HK-2 (cell line): ENCODE data around the gene ACTL6B.

Experiments
- DNase-seq: peaks from one replicate; pipeline ENCODE4 v3.0.0-alpha.2; 2018; ENCODE audit not compliant: unreplicated experiment

The ACTL6B gene

GRCh38 chr7:100627238-100627549 is 29.1 kb downstream of the ACTL6B start:
- DNase-seq = no peak

GRCh38 chr7:100626530-100627237 is 29.6 kb downstream of the ACTL6B start:
- DNase-seq = no peak

GRCh38 chr7:100626055-100626454 is 30.2 kb downstream of the ACTL6B start:
- DNase-seq = no peak

- DNase-seq = no peak
Observed at GRCh38 chr7:100623951-100624824, 32.1 kb downstream of the ACTL6B start.

DNA sequence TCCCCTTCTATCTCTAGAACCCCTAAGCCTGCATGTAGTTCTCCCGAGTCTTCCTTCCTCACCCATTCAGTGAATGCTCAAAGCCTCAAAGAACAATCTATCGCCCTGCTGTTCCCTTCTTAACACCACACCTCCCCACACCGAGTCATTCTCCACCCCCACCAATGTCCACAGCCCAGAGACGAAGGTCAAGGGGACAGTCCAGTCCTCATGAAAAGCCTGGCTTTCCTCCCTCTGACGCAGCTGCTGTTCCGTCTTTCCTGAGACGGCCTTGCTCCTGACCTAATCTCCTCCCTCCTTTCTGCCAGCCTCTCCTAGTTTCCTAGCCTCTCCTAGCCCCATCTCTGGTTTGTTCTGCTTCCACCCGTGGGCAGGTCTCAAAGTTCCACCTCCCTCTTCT is 34.7 kb downstream of the ACTL6B start:
- no peak for DNase-seq

- DNase-seq = no peak
Observed at GRCh38 chr7:100620804-100621203, 35.4 kb downstream of the ACTL6B start.

DNA sequence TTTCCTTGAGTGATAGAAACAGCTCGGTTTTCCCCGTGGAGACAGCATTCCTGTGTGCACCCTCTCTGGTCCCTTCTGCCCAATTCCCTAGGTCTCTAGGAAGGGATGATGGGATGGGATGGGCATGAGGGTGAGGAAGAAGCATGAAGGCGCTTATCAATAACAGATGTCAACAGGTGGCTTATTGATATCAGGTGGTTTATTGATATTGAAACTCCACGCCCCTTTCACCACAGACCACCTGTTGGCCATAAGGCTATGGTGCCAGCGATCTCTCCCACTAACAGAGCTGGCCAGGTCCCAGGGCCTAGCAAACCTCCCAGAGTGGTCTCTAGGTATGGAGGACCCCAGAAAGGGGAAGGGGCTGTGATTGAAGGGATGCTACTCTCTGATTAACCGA is 36.0 kb downstream of the ACTL6B start:
- DNase-seq = no peak

DNA sequence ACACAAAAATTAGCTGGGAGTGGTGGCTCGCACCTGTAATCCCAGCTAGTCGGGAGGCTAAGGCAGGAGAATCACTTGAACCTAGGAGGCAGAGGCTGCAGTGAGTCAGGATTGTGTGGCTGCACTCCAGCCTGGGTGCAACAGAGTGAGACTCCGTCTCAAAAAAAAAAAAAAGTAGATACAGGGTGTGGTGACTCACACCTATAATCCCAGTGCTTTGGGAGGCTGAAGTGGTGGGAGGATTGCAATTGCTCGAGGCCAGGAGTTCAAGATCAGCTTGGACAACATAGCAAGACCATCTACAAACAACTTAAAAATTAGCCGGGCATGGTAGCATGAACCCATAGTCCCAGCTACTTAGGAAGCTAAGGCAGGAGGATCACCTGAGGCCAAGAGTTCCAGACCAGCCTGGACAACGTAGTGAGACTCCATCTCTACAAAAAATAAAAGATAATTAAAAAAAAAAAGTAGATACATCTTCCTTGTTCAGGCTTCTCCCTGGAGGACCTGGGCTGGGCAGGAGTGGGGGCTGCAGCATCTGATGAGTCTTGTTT is 41.9 kb downstream of the ACTL6B start:
- no peak for DNase-seq

GRCh38 chr7:100613412-100614175 is 42.7 kb downstream of the ACTL6B start:
- DNase-seq = no peak

GRCh38 chr7:100612730-100613390 is 43.4 kb downstream of the ACTL6B start:
- peak; percentile 38 for DNase-seq

DNA sequence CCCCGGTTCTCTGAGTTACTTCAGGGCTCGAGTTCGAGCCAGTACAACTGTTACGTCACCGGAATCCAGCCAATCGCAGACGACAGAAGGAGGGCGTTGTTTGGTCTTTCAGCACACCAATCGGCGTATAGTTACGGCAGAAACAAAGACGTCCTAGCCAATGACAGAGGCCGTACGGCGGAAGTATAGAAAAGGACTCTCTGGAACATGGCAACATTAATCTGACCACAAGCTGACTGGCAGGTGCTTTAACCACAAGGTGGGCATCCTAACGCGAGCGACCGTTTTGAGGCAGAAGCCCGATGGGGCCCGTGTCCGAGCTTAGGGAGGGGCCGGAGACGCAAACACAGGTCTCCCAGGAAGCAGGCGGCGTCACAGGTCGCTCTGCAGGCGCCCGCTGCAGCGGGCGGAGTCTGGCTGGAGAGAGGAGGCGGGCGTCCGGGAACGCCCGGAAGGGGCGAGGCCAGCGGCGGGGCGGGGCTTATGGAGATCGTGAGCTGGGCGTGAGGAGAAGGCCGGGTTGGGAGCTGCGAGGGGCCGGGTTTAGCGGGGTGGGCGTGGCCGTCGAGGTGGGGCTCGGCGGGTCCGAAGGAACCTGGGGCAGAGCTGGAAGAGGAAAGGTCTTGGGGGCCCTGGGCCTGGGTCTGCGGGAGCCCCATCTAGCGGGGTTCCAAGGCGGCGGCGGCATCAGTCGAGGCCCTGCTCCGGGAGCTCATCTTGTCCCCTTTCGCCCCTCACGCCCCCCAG is 44.1 kb downstream of the ACTL6B start, which contains the start of gene MOSPD3:
Gene MOSPD3, plus strand, starts transcription at position 558 of the 747 bp plus-strand sequence. CDS start 252 bp downstream, outside the sequence.
- peak; percentile 98 for DNase-seq

GRCh38 chr7:100609958-100610357 is 46.3 kb downstream of the ACTL6B start:
- no peak for DNase-seq

DNA sequence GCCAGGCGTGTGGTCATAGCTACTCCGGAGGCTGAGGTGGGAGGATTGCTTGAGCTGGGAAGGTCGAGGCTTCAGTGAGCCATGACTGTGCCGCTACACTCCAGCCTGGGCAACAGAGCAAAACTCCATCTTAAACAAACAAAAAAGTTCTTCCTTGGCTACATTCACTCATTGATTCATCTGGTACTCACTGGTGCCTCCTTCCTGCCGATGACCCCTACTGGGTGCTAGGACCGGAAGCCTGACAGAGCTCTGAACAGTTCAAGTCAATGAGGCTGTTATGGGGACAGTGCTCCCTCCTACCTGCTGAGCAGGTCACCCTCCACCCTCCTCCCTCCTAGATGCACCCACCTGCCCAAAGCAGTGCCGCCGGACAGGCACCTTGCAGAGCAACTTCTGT is 49.1 kb downstream of the ACTL6B start:
- no peak for DNase-seq

DNA sequence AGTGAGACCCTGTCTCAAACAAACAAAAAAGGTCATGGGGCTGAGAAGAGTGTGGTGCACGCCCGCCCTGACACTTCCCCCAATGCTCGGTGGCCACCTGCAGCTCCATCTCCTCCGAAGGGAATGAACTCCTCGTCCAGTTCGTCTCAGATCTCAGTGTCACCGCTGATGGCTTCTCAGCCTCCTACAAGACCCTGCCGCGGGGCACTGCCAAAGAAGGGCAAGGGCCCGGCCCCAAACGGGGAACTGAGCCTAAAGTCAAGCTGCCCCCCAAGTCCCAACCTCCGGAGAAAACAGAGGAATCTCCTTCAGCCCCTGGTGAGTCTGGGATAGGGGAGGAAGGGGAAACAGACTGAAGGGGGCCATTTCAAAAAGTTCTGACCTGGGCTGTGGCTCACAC is 49.9 kb downstream of the ACTL6B start:
- DNase-seq = no peak

DNA sequence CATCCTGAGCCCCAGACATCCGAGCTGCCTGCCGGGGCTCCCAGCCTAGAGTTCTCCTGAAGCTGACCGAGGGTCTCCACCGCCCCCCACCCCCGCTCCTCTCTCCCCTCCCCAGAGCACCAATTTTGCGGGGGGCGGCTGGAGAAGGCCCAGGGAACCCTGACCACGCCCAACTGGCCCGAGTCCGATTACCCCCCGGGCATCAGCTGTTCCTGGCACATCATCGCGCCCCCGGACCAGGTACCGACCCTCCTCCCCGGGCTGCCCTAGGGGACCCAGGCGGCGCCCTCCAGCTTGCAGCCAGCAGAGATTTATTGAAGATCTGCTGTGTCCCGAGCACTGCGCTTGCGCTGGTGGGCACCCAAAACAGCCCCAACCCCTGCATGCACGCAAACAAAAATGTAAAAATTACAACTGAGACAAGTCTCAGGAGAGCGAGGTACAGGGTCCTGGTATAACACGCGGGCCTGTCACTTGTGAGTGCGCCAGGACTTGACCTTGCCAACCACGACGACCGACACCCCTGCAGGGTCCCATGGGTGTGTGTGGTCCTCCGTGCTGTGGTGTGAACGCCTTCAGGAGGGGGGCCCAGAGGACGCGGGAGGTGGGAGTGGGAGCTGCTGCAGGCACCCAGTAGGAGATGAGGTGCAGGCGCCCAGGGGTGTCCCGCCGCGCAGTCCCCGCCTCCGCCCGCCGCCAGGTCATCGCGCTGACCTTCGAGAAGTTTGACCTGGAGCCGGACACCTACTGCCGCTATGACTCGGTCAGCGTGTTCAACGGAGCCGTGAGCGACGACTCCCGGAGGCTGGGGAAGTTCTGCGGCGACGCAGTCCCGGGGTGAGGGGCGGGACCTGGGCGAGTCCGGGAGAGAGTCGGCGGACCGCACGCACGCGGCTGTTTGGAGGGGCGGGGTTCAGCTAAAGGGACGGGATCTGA is 51.0 kb downstream of the ACTL6B start:
- DNase-seq = no peak

GRCh38 chr7:100604028-100604975 is 51.9 kb downstream of the ACTL6B start:
- DNase-seq = peak; percentile 85

- no peak for DNase-seq
Observed at GRCh38 chr7:100603726-100604027, 52.6 kb downstream of the ACTL6B start.

- no peak for DNase-seq
Observed at GRCh38 chr7:100602889-100603725, 53.1 kb downstream of the ACTL6B start.
